Liver (tissue), 9 donors: ENCODE results near the gene CDH26. TPM values are rescaled to one million over a fixed set of nuclear protein-coding genes. Genes with fewer than 3 reads are reported as not detected.

Source experiments
- DNase-seq: peaks from one replicate; pipeline ENCODE4 v3.0.0-alpha.2; 2017; ENCODE audit warnings: low spot score
- H3K27ac ChIP-seq, 2 donors: one replicate each; pipeline ENCODE4 v1.7.0; 2013; ENCODE audit warnings: inconsistent platforms in 2 of 2, low read length in 2 of 2, control low read depth in 1 of 2, low read depth in 1 of 2, mild to moderate bottlenecking in 1 of 2
- H3K27me3 ChIP-seq, 4 donors: one replicate each; pipeline versions ENCODE4 v1.6.1 to v1.7.0; 2013; ENCODE audit warnings: low read length in 3 of 4, inconsistent platforms in 1 of 4, mild to moderate bottlenecking in 1 of 4, moderate library complexity in 1 of 4; ENCODE audit not compliant: control insufficient read depth in 4 of 4, insufficient read depth in 4 of 4
- H3K36me3 ChIP-seq, 4 donors: one replicate each; pipeline versions ENCODE4 v1.6.1 to v1.7.0; 2013; ENCODE audit warnings: low read length in 3 of 4, mild to moderate bottlenecking in 3 of 4, low read depth in 1 of 4, moderate library complexity in 1 of 4; ENCODE audit not compliant: control insufficient read depth in 4 of 4, insufficient read depth in 3 of 4
- H3K4me1 ChIP-seq, 4 donors: one replicate each; pipeline versions ENCODE4 v1.6.1 to v1.7.0; 2013; ENCODE audit warnings: low read length in 3 of 4, mild to moderate bottlenecking in 3 of 4, moderate library complexity in 1 of 4; ENCODE audit not compliant: control insufficient read depth in 4 of 4, insufficient read depth in 4 of 4
- H3K4me3 ChIP-seq, 3 donors: one replicate each; pipeline versions ENCODE4 v1.6.1 to v1.7.0; 2013; ENCODE audit warnings: low read length in 3 of 3, control low read depth in 1 of 3, low read depth in 1 of 3, mild to moderate bottlenecking in 1 of 3
- H3K9ac ChIP-seq, 2 donors: one replicate each; pipeline ENCODE4 v1.7.0; 2013; ENCODE audit warnings: low read length in 2 of 2, mild to moderate bottlenecking in 2 of 2, moderate library complexity in 2 of 2, control low read depth in 1 of 2, low read depth in 1 of 2
- H3K9me3 ChIP-seq, 4 donors: one replicate each; pipeline versions ENCODE4 v1.6.1 to v1.7.0; 2013; ENCODE audit warnings: low read length in 3 of 4; ENCODE audit not compliant: control insufficient read depth in 4 of 4
- EGR1 ChIP-seq, 2 donors: IDR thresholded peaks; 2 replicates each; pipeline ENCODE4 v1.6.1; 2016 to 2018; ENCODE audit warnings: antibody characterized with exemption in 2 of 2, low read depth in 2 of 2
- FOXA1 ChIP-seq: IDR thresholded peaks from 2 replicates; pipeline ENCODE4 v1.6.1; 2016; ENCODE audit warnings: antibody characterized with exemption
- FOXA2 ChIP-seq: IDR thresholded peaks from 2 replicates; pipeline ENCODE4 v1.6.1; 2016; ENCODE audit warnings: antibody characterized with exemption
- GABPA ChIP-seq, 2 donors: IDR thresholded peaks in 1 of 2; conservative IDR thresholded peaks in 1 of 2; 2 replicates each; pipeline ENCODE4 v1.6.1; 2016; ENCODE audit warnings: antibody characterized with exemption in 2 of 2, mild to moderate bottlenecking in 1 of 2, moderate library complexity in 1 of 2
- HNF4A ChIP-seq, 2 donors: conservative IDR thresholded peaks; 2 replicates each; pipeline ENCODE4 v1.6.1; 2016; ENCODE audit warnings: antibody characterized with exemption in 2 of 2, mild to moderate bottlenecking in 2 of 2
- HNF4G ChIP-seq: IDR thresholded peaks from 2 replicates; pipeline ENCODE4 v1.6.1; 2016; ENCODE audit warnings: antibody characterized with exemption
- JUND ChIP-seq, 2 donors: IDR thresholded peaks; 2 replicates each; pipeline ENCODE4 v1.6.1; 2016; ENCODE audit warnings: antibody characterized with exemption in 2 of 2
- NR2F2 ChIP-seq: IDR thresholded peaks from 2 replicates; pipeline ENCODE4 v1.6.1; 2016; ENCODE audit warnings: antibody characterized with exemption
- RAD21 ChIP-seq, 2 donors: IDR thresholded peaks; 2 replicates each; pipeline ENCODE4 v1.6.1; 2016; ENCODE audit warnings: antibody characterized with exemption in 2 of 2, mild to moderate bottlenecking in 2 of 2
- RXRA ChIP-seq, 2 donors: IDR thresholded peaks; 2 replicates each; pipeline ENCODE4 v1.6.1; 2017 to 2018; ENCODE audit warnings: antibody characterized with exemption in 2 of 2, mild to moderate bottlenecking in 1 of 2
- SP1 ChIP-seq: IDR thresholded peaks from 2 replicates; pipeline ENCODE4 v1.6.1; 2018; ENCODE audit warnings: antibody characterized with exemption, mild to moderate bottlenecking
- TAF1 ChIP-seq: conservative IDR thresholded peaks from 2 replicates; pipeline ENCODE4 v1.6.1; 2016; ENCODE audit warnings: antibody characterized with exemption, mild to moderate bottlenecking
- YY1 ChIP-seq: IDR thresholded peaks from 2 replicates; pipeline ENCODE4 v1.6.1; 2016; ENCODE audit warnings: antibody characterized with exemption, mild to moderate bottlenecking
- WGBS: extraction: QIAGEN DNeasy Blood & Tissue Kit; methylation state at CpG from one replicate; pipeline ENCODE4 v1.1.7; 2013; 5-methylcytosine and 5-hydroxymethylcytosine counted together
- polyA plus RNA-seq, 2 donors: library from polyadenylated mRNA; stranded (reverse) in 1 of 2; unstranded in 1 of 2; fragments of 200-250 nt in 1 of 2; fragments of >200 nt in 1 of 2; fragmentation: Nextera tagmentation in 1 of 2; extraction: Ambion mirVana in 1 of 2; gene quantifications; one replicate each; pipeline versions ENCODE4 v1.2.1 to v1.2.3, GENCODE V29; 2013 to 2015
- total RNA-seq, 2 donors: library from RNA; depleted of rRNA; stranded (reverse); fragments of >200 nt; gene quantifications; one replicate each; pipeline ENCODE4 v1.2.3, GENCODE V29; 2014
- TF ChIP-seq, protein P1 (sequence below): fragments of 150-350 bp; IDR thresholded peaks from 2 replicates; pipeline ENCODE4 v1.5.1; 2017; ENCODE audit warnings: improper control_type of control experiment, low read depth, low read length; ENCODE audit not compliant: missing input control
- TF ChIP-seq, protein P2 (sequence below): IDR thresholded peaks from 2 replicates; pipeline ENCODE4 v1.6.1; 2016; ENCODE audit warnings: antibody characterized with exemption
- TF ChIP-seq, protein P3 (sequence below): IDR thresholded peaks from 2 replicates; pipeline ENCODE4 v1.6.1; 2016; ENCODE audit warnings: antibody characterized with exemption
- TF ChIP-seq, protein P4 (sequence below): IDR thresholded peaks from 2 replicates; pipeline ENCODE4 v1.6.1; 2016; ENCODE audit warnings: antibody characterized with exemption
- TF ChIP-seq, protein P5 (sequence below): IDR thresholded peaks from 2 replicates; pipeline ENCODE4 v1.6.1; 2016; ENCODE audit warnings: antibody characterized with exemption, mild to moderate bottlenecking
- donor health status: healthy.
- donor health status: healthy.
- donor health status: healthy.
- donor health status: healthy.
- donor health status: healthy.

CDH26 gene
- total and polyA plus RNA-seq, 4 donors, result 0.03 to 0.70 (median 0.43) TPM

DNA sequence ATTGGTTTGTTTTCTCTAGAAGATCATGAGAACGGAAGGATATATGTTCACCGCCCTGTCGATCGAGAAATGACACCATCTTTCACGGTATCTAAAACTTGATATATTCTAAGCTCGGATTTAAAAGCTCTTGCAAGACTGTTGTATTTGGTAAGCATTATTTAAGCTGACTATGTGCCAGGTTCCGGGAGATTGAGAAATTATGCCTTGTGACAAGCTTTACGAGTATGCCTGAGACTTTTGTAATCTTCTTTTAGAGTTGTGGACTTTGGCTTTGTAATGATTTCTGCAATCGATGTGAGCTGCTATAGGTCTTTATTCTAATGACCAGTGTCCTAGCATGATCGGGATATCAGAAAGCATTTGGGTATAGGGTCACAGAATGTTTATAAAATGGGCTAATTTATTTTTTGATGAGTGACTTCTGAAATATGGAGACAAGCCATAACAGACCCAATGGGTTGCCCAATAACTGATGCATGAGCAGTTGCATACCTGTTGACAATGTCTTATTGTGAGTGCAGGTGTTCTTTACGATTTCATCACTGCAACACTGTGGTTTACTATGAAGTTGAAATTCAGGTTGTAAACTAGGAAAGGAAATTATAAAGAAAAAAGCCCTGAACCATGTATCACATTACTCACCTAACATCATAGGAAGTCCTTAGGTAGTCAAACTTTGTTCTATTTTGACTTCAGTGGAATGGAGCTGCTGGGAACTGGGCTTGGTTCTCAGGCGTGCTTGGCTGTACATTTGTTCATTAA, 14.0 kb downstream of the CDH26 start:
- no peak overlapping the region for H3K27ac ChIP-seq
- no peak overlapping the region for H3K4me3 ChIP-seq
- peaks cover 0 to 5% (median 0%) of the 10 kb centered on the region in 4 donors for H3K4me1 ChIP-seq
- DNase-seq, result no peak
- no peak overlapping the region for H3K9ac ChIP-seq
- WGBS, result 53% methylated on average over 12 of the region's 12 CpGs
- H3K36me3 ChIP-seq, result no peaks in the 10 kb centered on the region
- TF ChIP-seq, protein P1, sequence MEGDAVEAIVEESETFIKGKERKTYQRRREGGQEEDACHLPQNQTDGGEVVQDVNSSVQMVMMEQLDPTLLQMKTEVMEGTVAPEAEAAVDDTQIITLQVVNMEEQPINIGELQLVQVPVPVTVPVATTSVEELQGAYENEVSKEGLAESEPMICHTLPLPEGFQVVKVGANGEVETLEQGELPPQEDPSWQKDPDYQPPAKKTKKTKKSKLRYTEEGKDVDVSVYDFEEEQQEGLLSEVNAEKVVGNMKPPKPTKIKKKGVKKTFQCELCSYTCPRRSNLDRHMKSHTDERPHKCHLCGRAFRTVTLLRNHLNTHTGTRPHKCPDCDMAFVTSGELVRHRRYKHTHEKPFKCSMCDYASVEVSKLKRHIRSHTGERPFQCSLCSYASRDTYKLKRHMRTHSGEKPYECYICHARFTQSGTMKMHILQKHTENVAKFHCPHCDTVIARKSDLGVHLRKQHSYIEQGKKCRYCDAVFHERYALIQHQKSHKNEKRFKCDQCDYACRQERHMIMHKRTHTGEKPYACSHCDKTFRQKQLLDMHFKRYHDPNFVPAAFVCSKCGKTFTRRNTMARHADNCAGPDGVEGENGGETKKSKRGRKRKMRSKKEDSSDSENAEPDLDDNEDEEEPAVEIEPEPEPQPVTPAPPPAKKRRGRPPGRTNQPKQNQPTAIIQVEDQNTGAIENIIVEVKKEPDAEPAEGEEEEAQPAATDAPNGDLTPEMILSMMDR, result no peak
- TF ChIP-seq FOXA2 (no peak), NR2F2 (no peak), TAF1 (no peak), FOXA1 (no peak), EGR1 (IDR thresholded peaks at IDR 0.05; ENCODE audit: low read depth in 2 of 2) (no peak), RAD21 (IDR thresholded peaks at IDR 0.05) (no peak), JUND (IDR thresholded peaks at IDR 0.05) (peak in 1 of 2 donors; percentile 40), HNF4A (conservative IDR thresholded peaks at IDR 0.05) (peak; percentile 79 to 81), RXRA (IDR thresholded peaks at IDR 0.05) (peak in 1 of 2 donors; percentile 66), HNF4G (peak; percentile 41), SP1 (no peak), YY1 (no peak), GABPA (IDR thresholded peaks at IDR 0.05 in 1 of 2, conservative IDR thresholded peaks at IDR 0.05 in 1 of 2) (peak in 1 of 2 donors; percentile 27)
- TF ChIP-seq, protein P2, sequence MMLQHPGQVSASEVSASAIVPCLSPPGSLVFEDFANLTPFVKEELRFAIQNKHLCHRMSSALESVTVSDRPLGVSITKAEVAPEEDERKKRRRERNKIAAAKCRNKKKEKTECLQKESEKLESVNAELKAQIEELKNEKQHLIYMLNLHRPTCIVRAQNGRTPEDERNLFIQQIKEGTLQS, result no peak
- TF ChIP-seq, protein P3, sequence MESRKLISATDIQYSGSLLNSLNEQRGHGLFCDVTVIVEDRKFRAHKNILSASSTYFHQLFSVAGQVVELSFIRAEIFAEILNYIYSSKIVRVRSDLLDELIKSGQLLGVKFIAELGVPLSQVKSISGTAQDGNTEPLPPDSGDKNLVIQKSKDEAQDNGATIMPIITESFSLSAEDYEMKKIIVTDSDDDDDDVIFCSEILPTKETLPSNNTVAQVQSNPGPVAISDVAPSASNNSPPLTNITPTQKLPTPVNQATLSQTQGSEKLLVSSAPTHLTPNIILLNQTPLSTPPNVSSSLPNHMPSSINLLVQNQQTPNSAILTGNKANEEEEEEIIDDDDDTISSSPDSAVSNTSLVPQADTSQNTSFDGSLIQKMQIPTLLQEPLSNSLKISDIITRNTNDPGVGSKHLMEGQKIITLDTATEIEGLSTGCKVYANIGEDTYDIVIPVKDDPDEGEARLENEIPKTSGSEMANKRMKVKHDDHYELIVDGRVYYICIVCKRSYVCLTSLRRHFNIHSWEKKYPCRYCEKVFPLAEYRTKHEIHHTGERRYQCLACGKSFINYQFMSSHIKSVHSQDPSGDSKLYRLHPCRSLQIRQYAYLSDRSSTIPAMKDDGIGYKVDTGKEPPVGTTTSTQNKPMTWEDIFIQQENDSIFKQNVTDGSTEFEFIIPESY, result peak; percentile 25
- TF ChIP-seq, protein P4, sequence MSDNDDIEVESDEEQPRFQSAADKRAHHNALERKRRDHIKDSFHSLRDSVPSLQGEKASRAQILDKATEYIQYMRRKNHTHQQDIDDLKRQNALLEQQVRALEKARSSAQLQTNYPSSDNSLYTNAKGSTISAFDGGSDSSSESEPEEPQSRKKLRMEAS, result no peak
- TF ChIP-seq, protein P5, sequence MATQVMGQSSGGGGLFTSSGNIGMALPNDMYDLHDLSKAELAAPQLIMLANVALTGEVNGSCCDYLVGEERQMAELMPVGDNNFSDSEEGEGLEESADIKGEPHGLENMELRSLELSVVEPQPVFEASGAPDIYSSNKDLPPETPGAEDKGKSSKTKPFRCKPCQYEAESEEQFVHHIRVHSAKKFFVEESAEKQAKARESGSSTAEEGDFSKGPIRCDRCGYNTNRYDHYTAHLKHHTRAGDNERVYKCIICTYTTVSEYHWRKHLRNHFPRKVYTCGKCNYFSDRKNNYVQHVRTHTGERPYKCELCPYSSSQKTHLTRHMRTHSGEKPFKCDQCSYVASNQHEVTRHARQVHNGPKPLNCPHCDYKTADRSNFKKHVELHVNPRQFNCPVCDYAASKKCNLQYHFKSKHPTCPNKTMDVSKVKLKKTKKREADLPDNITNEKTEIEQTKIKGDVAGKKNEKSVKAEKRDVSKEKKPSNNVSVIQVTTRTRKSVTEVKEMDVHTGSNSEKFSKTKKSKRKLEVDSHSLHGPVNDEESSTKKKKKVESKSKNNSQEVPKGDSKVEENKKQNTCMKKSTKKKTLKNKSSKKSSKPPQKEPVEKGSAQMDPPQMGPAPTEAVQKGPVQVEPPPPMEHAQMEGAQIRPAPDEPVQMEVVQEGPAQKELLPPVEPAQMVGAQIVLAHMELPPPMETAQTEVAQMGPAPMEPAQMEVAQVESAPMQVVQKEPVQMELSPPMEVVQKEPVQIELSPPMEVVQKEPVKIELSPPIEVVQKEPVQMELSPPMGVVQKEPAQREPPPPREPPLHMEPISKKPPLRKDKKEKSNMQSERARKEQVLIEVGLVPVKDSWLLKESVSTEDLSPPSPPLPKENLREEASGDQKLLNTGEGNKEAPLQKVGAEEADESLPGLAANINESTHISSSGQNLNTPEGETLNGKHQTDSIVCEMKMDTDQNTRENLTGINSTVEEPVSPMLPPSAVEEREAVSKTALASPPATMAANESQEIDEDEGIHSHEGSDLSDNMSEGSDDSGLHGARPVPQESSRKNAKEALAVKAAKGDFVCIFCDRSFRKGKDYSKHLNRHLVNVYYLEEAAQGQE, result no peak
- no peaks in the 10 kb centered on the region for H3K27me3 ChIP-seq
- no peaks in the 10 kb centered on the region for H3K9me3 ChIP-seq
